HCT116 (cell line): ENCODE measurements around the gene CAMSAP1. TPM values are rescaled to one million over a fixed set of nuclear protein-coding genes. Genes with fewer than 3 reads are reported as not detected.

Experiments used
- ATAC-seq: fragments of 200-7000 bp; cut with Tn5 transposase; 2 replicates; pipeline ENCODE4 v1.9.1; 2020; ENCODE audit warnings: mild to moderate bottlenecking, moderate library complexity
- BruUV-seq: library from RNA; stranded (reverse); fragments of 400-500 nt; replicated peaks from 2 replicates; lab custom pipeline; 2021; lab: Mats Ljungman, UMichigan
- CTCF ChIA-PET: fragments of 300-600 bp; sonication (Branson Sonifier 250); formaldehyde crosslinking; loops from one replicate; lab custom pipeline; 2021; ENCODE audit warnings: antibody characterized with exemption; lab: Charles Lee
- POLR2A ChIA-PET: fragments of 300-600, 350-600 bp; sonication (Branson Sonifier 250); formaldehyde crosslinking; loops from one replicate; lab custom pipeline; 2021; ENCODE audit warnings: antibody characterized with exemption; lab: Charles Lee
- RAD21 ChIA-PET, 2 experiments: fragments of 300-600 bp; sonication (Branson Sonifier 250); formaldehyde crosslinking; loops; one replicate each; lab custom pipeline; 2023; ENCODE audit warnings: low total read pairs in 2 of 2; ENCODE audit not compliant: uncharacterized antibody in 2 of 2, unreplicated experiment in 2 of 2, low non-redundant PET in 1 of 2; lab: Charles Lee
- DNase-seq: peaks from one replicate; pipeline ENCODE4 v3.0.0-alpha.2; 2010; ENCODE audit warnings: low read depth, low spot score
- H2AFZ ChIP-seq: fragments of 200-600 bp; shearing (Covaris generic), sonication (generic); 2 replicates; pipeline ENCODE4 v1.6.1; 2017; ENCODE audit warnings: low read depth, mixed run types, mixed read lengths, antibody characterized with exemption, low read length; ENCODE audit not compliant: poor library complexity, severe bottlenecking
- H3K27ac ChIP-seq: 2 replicates; pipeline ENCODE4 v1.5.1; 2012; ENCODE audit warnings: low read depth, low read length
- H3K27me3 ChIP-seq: fragments of 200-600 bp; sonication (generic); 2 replicates; pipeline ENCODE4 v1.6.1; 2016; ENCODE audit warnings: mixed run types, low read length, mixed read lengths; ENCODE audit not compliant: insufficient read depth
- H3K36me3 ChIP-seq, 2 experiments: fragments of 200-500 bp in 1 of 2; fragments of 200-600 bp in 1 of 2; sonication (Bioruptor generic) in 1 of 2; sonication (generic) in 1 of 2; 2 replicates each; pipeline versions ENCODE4 v1.5.1 to v1.6.1; 2014 to 2016; ENCODE audit warnings: low read length in 2 of 2, inconsistent platforms in 1 of 2, mixed read lengths in 1 of 2, mixed run types in 1 of 2; ENCODE audit not compliant: insufficient read depth in 2 of 2, control insufficient read depth in 1 of 2
- H3K4me1 ChIP-seq, 2 experiments: fragments of 200-600 bp in 1 of 2; sonication (generic) in 1 of 2; 2 replicates each; pipeline versions ENCODE4 v1.5.1 to v1.6.1; 2012 to 2017; ENCODE audit warnings: low read length in 2 of 2, inconsistent platforms in 1 of 2, mild to moderate bottlenecking in 1 of 2, mixed read lengths in 1 of 2, mixed run types in 1 of 2, moderate library complexity in 1 of 2; ENCODE audit not compliant: insufficient read depth in 2 of 2, control insufficient read depth in 1 of 2
- H3K4me2 ChIP-seq: fragments of 200-600 bp; sonication (generic); 2 replicates; pipeline ENCODE4 v1.6.1; 2017; ENCODE audit warnings: mixed run types, low read length, mixed read lengths
- H3K4me3 ChIP-seq, 2 experiments: fragments of 200-600 bp in 1 of 2; sonication (generic) in 1 of 2; replicated peaks in 1 of 2; 2 replicates each; pipeline ENCODE4 v1.5.1; 2011 to 2016; ENCODE audit warnings: low read length in 2 of 2, control low read depth in 1 of 2, low read depth in 1 of 2, mild to moderate bottlenecking in 1 of 2, mixed read lengths in 1 of 2, mixed run types in 1 of 2
- H3K79me2 ChIP-seq: fragments of 200-600 bp; sonication (generic); 2 replicates; pipeline ENCODE4 v1.6.1; 2017; ENCODE audit warnings: mild to moderate bottlenecking, mixed run types, low read length, moderate library complexity, mixed read lengths; ENCODE audit not compliant: insufficient read depth
- H3K9ac ChIP-seq: fragments of 200-600 bp; sonication (generic); 2 replicates; pipeline ENCODE4 v1.6.1; 2016; ENCODE audit warnings: low read length, mixed read lengths
- H3K9me2 ChIP-seq: fragments of 200-600 bp; sonication (generic), shearing (Covaris generic); 2 replicates; pipeline ENCODE4 v1.6.1; 2017; ENCODE audit warnings: mixed run types, mild to moderate bottlenecking, moderate library complexity; ENCODE audit not compliant: insufficient read depth
- H3K9me3 ChIP-seq, 2 experiments: fragments of 200-500 bp in 1 of 2; fragments of 200-600 bp in 1 of 2; sonication (Bioruptor generic) in 1 of 2; sonication (generic) in 1 of 2; 2 replicates each; pipeline ENCODE4 v1.6.1; 2014 to 2017; ENCODE audit warnings: low read length in 2 of 2, mixed read lengths in 2 of 2, inconsistent platforms in 1 of 2, low read depth in 1 of 2, mild to moderate bottlenecking in 1 of 2, mixed run types in 1 of 2, moderate library complexity in 1 of 2; ENCODE audit not compliant: control insufficient read depth in 1 of 2, insufficient read depth in 1 of 2
- H4K20me1 ChIP-seq: fragments of 200-600 bp; sonication (generic), shearing (Covaris generic); 2 replicates; pipeline ENCODE4 v1.6.1; 2017; ENCODE audit warnings: mixed run types, mild to moderate bottlenecking, moderate library complexity; ENCODE audit not compliant: insufficient read depth
- ATF3 ChIP-seq: IDR thresholded peaks from 2 replicates; pipeline ENCODE4 v1.6.1; 2012
- CBX3 ChIP-seq: IDR thresholded peaks from 2 replicates; pipeline ENCODE4 v1.6.1; 2012; ENCODE audit warnings: low read depth
- CEBPB ChIP-seq: IDR thresholded peaks from 2 replicates; pipeline ENCODE4 v1.6.1; 2012; ENCODE audit warnings: low read depth
- CTCF ChIP-seq, 3 experiments: fragments of 200-600 bp in 1 of 3; sonication (generic) in 1 of 3; IDR thresholded peaks in 2 of 3; conservative IDR thresholded peaks in 1 of 3; 2 replicates each; pipeline ENCODE4 v1.5.1; 2012 to 2017; ENCODE audit warnings: low read depth in 2 of 3, low read length in 2 of 3, antibody characterized with exemption in 1 of 3, borderline replicate concordance in 1 of 3, control low read depth in 1 of 3, mild to moderate bottlenecking in 1 of 3, mixed read lengths in 1 of 3, mixed run types in 1 of 3, moderate library complexity in 1 of 3; ENCODE audit not compliant: insufficient read depth in 1 of 3
- EZH2 ChIP-seq: fragments of 200-600 bp; sonication (generic); IDR thresholded peaks from 2 replicates; pipeline ENCODE4 v1.6.1; 2017; ENCODE audit warnings: antibody characterized with exemption, mixed run types
- EZH2phosphoT487 ChIP-seq: fragments of 200-600 bp; IDR thresholded peaks from 2 replicates; pipeline ENCODE4 v1.6.1; 2018; ENCODE audit warnings: antibody characterized with exemption, borderline replicate concordance
- MAX ChIP-seq: IDR thresholded peaks from 2 replicates; pipeline ENCODE4 v1.6.1; 2012
- POLR2A ChIP-seq: IDR thresholded peaks from 2 replicates; pipeline ENCODE4 v1.7.0; 2011; ENCODE audit warnings: borderline replicate concordance; ENCODE audit not compliant: insufficient read depth, insufficient read length; ENCODE audit errors: extremely low read depth
- POLR2AphosphoS5 ChIP-seq: IDR thresholded peaks from 2 replicates; pipeline ENCODE4 v1.6.1; 2011; ENCODE audit warnings: mild to moderate bottlenecking, low read depth, low read length, moderate library complexity
- RAD21 ChIP-seq: IDR thresholded peaks from 2 replicates; pipeline ENCODE4 v1.6.1; 2012; ENCODE audit warnings: low read depth, mild to moderate bottlenecking
- REST ChIP-seq: IDR thresholded peaks from 2 replicates; pipeline ENCODE4 v1.6.1; 2012; ENCODE audit warnings: low read depth
- SIN3A ChIP-seq: IDR thresholded peaks from 2 replicates; pipeline ENCODE4 v1.6.1; 2012; ENCODE audit warnings: low read depth
- SP1 ChIP-seq: IDR thresholded peaks from 2 replicates; pipeline ENCODE4 v1.6.1; 2012; ENCODE audit warnings: low read depth
- TCF7L2 ChIP-seq: IDR thresholded peaks from 2 replicates; pipeline ENCODE4 v1.7.0; 2011; ENCODE audit warnings: borderline replicate concordance, inconsistent platforms; ENCODE audit not compliant: insufficient read depth, insufficient read length; ENCODE audit errors: extremely low read depth
- ZFX ChIP-seq: fragments of 450-650 bp; IDR thresholded peaks from 2 replicates; pipeline ENCODE4 v1.6.1; 2017
- ZNF274 ChIP-seq: fragments of 200-500 bp; sonication (Bioruptor generic); IDR thresholded peaks from 2 replicates; pipeline ENCODE4 v1.6.1; 2014; ENCODE audit warnings: mild to moderate bottlenecking, low read depth, low read length, inconsistent platforms
- intact Hi-C: fragments of 100-400 bp; cut with micrococcal nuclease; formaldehyde crosslinking; loops from 2 replicates; pipeline ENCODE4 v1.10.0; 2022
- total RNA-seq: library from RNA; stranded (reverse); gene quantifications from one replicate; pipeline ENCODE4 v1.2.1, GENCODE V29; 2021; ENCODE audit not compliant: unreplicated experiment
- TF ChIP-seq, protein P1 (sequence below): IDR thresholded peaks from 2 replicates; pipeline ENCODE4 v1.6.1; 2011; ENCODE audit warnings: mild to moderate bottlenecking, low read length, moderate library complexity; ENCODE audit not compliant: insufficient replicate concordance; ENCODE audit errors: extremely low read depth

The CAMSAP1 gene
- total RNA-seq, 1 experiment from 2014 or later, result 33.1 TPM

DNA sequence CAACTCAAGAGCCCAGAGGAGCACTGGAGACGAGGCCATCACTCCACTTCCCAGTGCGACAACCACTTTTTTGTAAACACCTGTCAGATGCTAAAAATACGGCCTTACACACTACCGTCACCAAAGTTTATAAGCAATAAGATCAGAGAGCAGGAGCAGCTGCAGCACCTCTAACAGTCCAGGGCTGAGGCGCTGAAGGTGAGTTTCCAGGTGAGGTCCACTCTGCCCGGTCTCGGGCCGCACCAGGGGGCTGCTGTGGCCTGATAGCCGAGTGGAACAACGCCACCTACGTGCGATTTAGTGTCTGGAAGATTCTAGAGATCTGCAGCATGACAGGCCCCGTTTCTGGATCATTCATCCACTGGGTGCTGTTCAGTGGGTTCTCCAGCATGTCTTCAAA is 25.8 kb upstream of the CAMSAP1 start:
- H3K79me2 ChIP-seq, result no peaks in the 10 kb centered on the region
- H4K20me1 ChIP-seq, result no peaks in the 10 kb centered on the region
- no peak for DNase-seq
- RAD21 ChIA-PET, result no interaction called here
- no peaks in the 10 kb centered on the region for H3K9me2 ChIP-seq
- CTCF ChIA-PET, result no interaction called here
- no peaks in the 10 kb centered on the region for H3K9me3 ChIP-seq
- no peaks in the 10 kb centered on the region for H3K27me3 ChIP-seq
- no peak overlapping the region for H3K9ac ChIP-seq
- TF ChIP-seq REST (no peak), EZH2phosphoT487 (no peak), TCF7L2 (no peak), RAD21 (no peak), ZNF274 (no peak), POLR2AphosphoS5 (no peak), SIN3A (no peak), CEBPB (no peak), ATF3 (no peak), EZH2 (no peak), CBX3 (no peak), SP1 (no peak), CTCF (IDR thresholded peaks at IDR 0.05 in 2 of 3, conservative IDR thresholded peaks at IDR 0.05 in 1 of 3; ENCODE audit: borderline replicate concordance in 1 of 3, insufficient read depth in 1 of 3, low read depth in 2 of 3, low read length in 2 of 3) (no peak), MAX (no peak), ZFX (no peak), POLR2A (no peak)
- TF ChIP-seq, protein P1, sequence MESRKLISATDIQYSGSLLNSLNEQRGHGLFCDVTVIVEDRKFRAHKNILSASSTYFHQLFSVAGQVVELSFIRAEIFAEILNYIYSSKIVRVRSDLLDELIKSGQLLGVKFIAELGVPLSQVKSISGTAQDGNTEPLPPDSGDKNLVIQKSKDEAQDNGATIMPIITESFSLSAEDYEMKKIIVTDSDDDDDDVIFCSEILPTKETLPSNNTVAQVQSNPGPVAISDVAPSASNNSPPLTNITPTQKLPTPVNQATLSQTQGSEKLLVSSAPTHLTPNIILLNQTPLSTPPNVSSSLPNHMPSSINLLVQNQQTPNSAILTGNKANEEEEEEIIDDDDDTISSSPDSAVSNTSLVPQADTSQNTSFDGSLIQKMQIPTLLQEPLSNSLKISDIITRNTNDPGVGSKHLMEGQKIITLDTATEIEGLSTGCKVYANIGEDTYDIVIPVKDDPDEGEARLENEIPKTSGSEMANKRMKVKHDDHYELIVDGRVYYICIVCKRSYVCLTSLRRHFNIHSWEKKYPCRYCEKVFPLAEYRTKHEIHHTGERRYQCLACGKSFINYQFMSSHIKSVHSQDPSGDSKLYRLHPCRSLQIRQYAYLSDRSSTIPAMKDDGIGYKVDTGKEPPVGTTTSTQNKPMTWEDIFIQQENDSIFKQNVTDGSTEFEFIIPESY, result no peak
- BruUV-seq, result no TSS peak
- intact Hi-C loops, result no loop called here
- no peak overlapping the region for H3K27ac ChIP-seq
- H3K4me2 ChIP-seq, result no peak overlapping the region
- H3K4me3 ChIP-seq, result no peak overlapping the region
- peaks cover 3 to 16% of the 10 kb centered on the region in 2 experiments; a peak in 3 of 4 replicates for H3K36me3 ChIP-seq
- H2AFZ ChIP-seq, result no peak overlapping the region
- peaks cover 0 to 7% of the 10 kb centered on the region in 2 experiments; a peak in 2 of 4 replicates for H3K4me1 ChIP-seq
- POLR2A ChIA-PET, result no interaction called here
- ATAC-seq, result no peak
